ENCODE measurements around the gene FLNC. TPM values are rescaled to one million over a fixed set of nuclear protein-coding genes. Genes with fewer than 3 reads are reported as not detected.

FLNC gene
- total and polyA plus RNA-seq, 9 of the 15 experiments (the other 6 are each of a cell fraction or from before 2014, with no cell fraction given) = 0.90 to 155 (median 28.8) TPM

GRCh38 chr7:128874140-128875031, 44.2 kb downstream of the FLNC start:
- ChIA-PET CTCF (ENCODE audit: low intra/inter-chr PET ratio) (no interaction called here), POLR2A (interaction anchor here (0.5 to 2.9 kb wide), 4 partner anchors 9 to 81 kb away, joined by 3 to 14 read pairs (median 4); partner anchors contain the start of gene ATP6V1F)
- no peaks in the 10 kb centered on the region for H3K27me3 ChIP-seq (ENCODE audit: control insufficient read depth in 2 of 2, insufficient read depth in 2 of 2, low read length in 2 of 2)
- no peaks in the 10 kb centered on the region for H3K9me3 ChIP-seq (replicated peaks; ENCODE audit: control insufficient read depth, insufficient read depth, low read depth, low read length)
- no peaks in the 10 kb centered on the region for H3K36me3 ChIP-seq (ENCODE audit: control insufficient read depth, insufficient read depth, low read length)
- no peaks in the 10 kb centered on the region for H3K9me1 ChIP-seq (ENCODE audit: control insufficient read depth, insufficient read depth, low read length)
- ATAC-seq = peak; percentile 18
- WGBS (ENCODE audit: insufficient coverage, low coverage, missing lambda C conversion rate) = 43% methylated on average over 22 of the region's 22 CpGs
- H3K4me2 ChIP-seq (ENCODE audit: insufficient read depth, low read length) = no peak overlapping the region; the same call in 1 of the 2 replicates
- no peaks in the 10 kb centered on the region; the same call in 1 of the 2 replicates for H4K20me1 ChIP-seq (replicated peaks; ENCODE audit: control insufficient read depth, insufficient read depth, low read length)
- no peaks in the 10 kb centered on the region for H3K79me2 ChIP-seq (ENCODE audit: control insufficient read depth, insufficient read depth, low read length)
- peak overlapping the region; percentile 36; the same call in 1 of the 2 replicates for H2AFZ ChIP-seq (ENCODE audit: low read depth, low read length)
- in situ Hi-C loops (cut with MboI) = loop anchor here (5.0 kb wide), 1 partner anchor 397 kb away; the partner anchor contains the start of gene METTL2B
- no peak overlapping the region for H3K4me3 ChIP-seq
- peak overlapping the region in 1 of 2 experiments; percentile 80; a peak in 2 of 4 replicates for H3K9ac ChIP-seq (ENCODE audit: insufficient read depth in 1 of 2, low read depth in 2 of 2, low read length in 2 of 2)
- peaks cover 0 to 38% of the 10 kb centered on the region in 2 experiments; a peak in 3 of 5 replicates for H3K4me1 ChIP-seq (replicated peaks in 1 of 2; ENCODE audit: control insufficient read depth in 2 of 2, insufficient read depth in 2 of 2, low read length in 2 of 2)
- intact Hi-C loops (cut with micrococcal nuclease) = no loop called here
- FAIRE-seq = peak; percentile 11
- DNase-seq (ENCODE audit: extremely low read depth in 1 of 4, low spot score in 3 of 4) = peak in 3 of 4 experiments; percentile 49 to 68 (median 62)
- BruUV-seq (replicated peaks) = no TSS peak
- no peak overlapping the region for H3K27ac ChIP-seq (ENCODE audit: extremely low read depth, low read depth, low read length)
- peak; percentile 23; the same call in 1 of the 2 replicates for TF ChIP-seq TFAP4 (CRISPR knock-in tag; IDR thresholded peaks at IDR 0.05; ENCODE audit: borderline replicate concordance)
- TF ChIP-seq ZFP30 (CRISPR knock-in tag; IDR thresholded peaks at IDR 0.05; ENCODE audit: borderline replicate concordance) = no peak
- TF ChIP-seq PKNOX1 (IDR thresholded peaks at IDR 0.05) = peak; percentile 32; the same call in 1 of the 2 replicates
- TF ChIP-seq ZBTB7A (IDR thresholded peaks at IDR 0.05; ENCODE audit: borderline replicate concordance, control insufficient read depth, low read depth, low read length) = no peak
- TF ChIP-seq ZNF511 (CRISPR knock-in tag; IDR thresholded peaks at IDR 0.05) = 0 out of 2 replicates have a peak, but pooled peaks have one; percentile 19
- TF ChIP-seq NR2C1 (IDR thresholded peaks at IDR 0.05) = no peak
- no peak for TF ChIP-seq NR2C1 (tag; IDR thresholded peaks at IDR 0.05)
- peak; percentile 83 for TF ChIP-seq NFIC (IDR thresholded peaks at IDR 0.05)
- TF ChIP-seq ETV6 (IDR thresholded peaks at IDR 0.05; ENCODE audit: borderline replicate concordance in 1 of 2, low read depth in 2 of 2, low read length in 1 of 2) = no peak
- no peak for TF ChIP-seq ETV6 (CRISPR knock-in tag; IDR thresholded peaks at IDR 0.05; ENCODE audit: borderline replicate concordance)
- no peak for TF ChIP-seq MXD1 (CRISPR knock-in tag; IDR thresholded peaks at IDR 0.05; ENCODE audit: borderline replicate concordance, poor library complexity, severe bottlenecking)
- 0 out of 2 replicates have a peak, but pooled peaks have one; percentile 6 for TF ChIP-seq CEBPG (CRISPR knock-in tag; IDR thresholded peaks at IDR 0.05)
- TF ChIP-seq CEBPG (tag; conservative IDR thresholded peaks at IDR 0.05 in 1 of 2, IDR thresholded peaks at IDR 0.05 in 1 of 2) = no peak
- TF ChIP-seq ZNF444 (CRISPR knock-in tag; IDR thresholded peaks at IDR 0.05) = no peak
